GM12878 (cell line): ENCODE data around the gene ENPP7. TPM values are rescaled to one million over a fixed set of nuclear protein-coding genes. Genes with fewer than 3 reads are reported as not detected.

ENCODE experiments used
- ATAC-seq: fragments of 200-7000 bp; cut with Tn5 transposase; 3 replicates; pipeline ENCODE4 v1.9.1; 2020; ENCODE audit warnings: mild to moderate bottlenecking, moderate library complexity
- BruUV-seq: library from RNA; stranded (reverse); fragments of 400-500 nt; replicated peaks from 2 replicates; lab custom pipeline; 2021; lab: Mats Ljungman, UMichigan
- CTCF ChIA-PET: fragments of 300-600 bp; sonication (Branson Sonifier 250); formaldehyde crosslinking; extraction: SDS; loops from one replicate; lab custom pipeline; 2021; ENCODE audit warnings: inconsistent platforms; lab: Yijun Ruan, JAX
- POLR2A ChIA-PET: fragments of 350-600 bp; formaldehyde crosslinking; extraction: SDS; loops from one replicate; lab custom pipeline; 2021; ENCODE audit warnings: inconsistent platforms; lab: Charles Lee
- RAD21 ChIA-PET: fragments of 300-600 bp; sonication (Branson Sonifier 250); formaldehyde crosslinking; loops from one replicate; lab custom pipeline; 2023; ENCODE audit warnings: antibody characterized with exemption; ENCODE audit not compliant: unreplicated experiment; lab: Charles Lee
- SMC1A ChIA-PET: fragments of 300-600 bp; sonication (Branson Sonifier 250); formaldehyde crosslinking; loops from one replicate; lab custom pipeline; 2023; ENCODE audit not compliant: unreplicated experiment, uncharacterized antibody; lab: Charles Lee
- DNase-seq: peaks from one replicate; pipeline ENCODE4 v3.0.0-alpha.2; 2011; ENCODE audit warnings: low read depth, low spot score
- FAIRE-seq: peaks from 3 replicates; lab custom pipeline; 2011; peaks lifted over from hg19 to GRCh38; lab: Jason Lieb, UNC
- H2AFZ ChIP-seq: 2 replicates; pipeline ENCODE4 v1.6.0; 2011; ENCODE audit warnings: low read depth, low read length, control low read depth; ENCODE audit not compliant: control insufficient read depth
- H3K27ac ChIP-seq: 2 replicates; pipeline ENCODE4 v1.5.1; 2011; ENCODE audit warnings: control low read depth; ENCODE audit not compliant: control insufficient read depth, insufficient read depth
- H3K27me3 ChIP-seq, 2 experiments: replicated peaks in 1 of 2; 2 replicates each; pipeline versions ENCODE4 v1.6.0 to v1.6.1; 2011; ENCODE audit warnings: low read length in 1 of 2; ENCODE audit not compliant: control insufficient read depth in 2 of 2, insufficient read depth in 2 of 2
- H3K36me3 ChIP-seq, 2 experiments: 2 replicates each; pipeline ENCODE4 v1.5.1; 2011; ENCODE audit warnings: low read length in 1 of 2; ENCODE audit not compliant: control insufficient read depth in 2 of 2, insufficient read depth in 2 of 2
- H3K4me1 ChIP-seq: 2 replicates; pipeline ENCODE4 v1.6.1; 2011; ENCODE audit warnings: mild to moderate bottlenecking, low read length, moderate library complexity, mixed read lengths; ENCODE audit not compliant: control insufficient read depth, insufficient read depth
- H3K4me2 ChIP-seq: 2 replicates; pipeline ENCODE4 v1.6.0; 2011; ENCODE audit warnings: control low read depth; ENCODE audit not compliant: control insufficient read depth, insufficient read depth
- H3K4me3 ChIP-seq: fragments of 200-600 bp; sonication (generic); 2 replicates; pipeline ENCODE4 v1.5.1; 2016
- H3K79me2 ChIP-seq: 2 replicates; pipeline ENCODE4 v1.6.0; 2011; ENCODE audit warnings: low read length; ENCODE audit not compliant: control insufficient read depth, insufficient read depth
- H3K9ac ChIP-seq: 2 replicates; pipeline ENCODE4 v1.8.0; 2011; ENCODE audit warnings: low read length, control low read depth, mixed read lengths; ENCODE audit not compliant: control insufficient read depth, insufficient read depth
- H3K9me3 ChIP-seq: replicated peaks from 3 replicates; pipeline ENCODE4 v1.5.1; 2011; ENCODE audit warnings: mild to moderate bottlenecking, low read length; ENCODE audit not compliant: control insufficient read depth, insufficient read depth
- H4K20me1 ChIP-seq: 2 replicates; pipeline ENCODE4 v1.6.0; 2011; ENCODE audit not compliant: control insufficient read depth, insufficient read depth
- ATF2 ChIP-seq: IDR thresholded peaks from 2 replicates; pipeline ENCODE4 v1.6.1; 2012; ENCODE audit warnings: low read length, inconsistent platforms
- BACH1 ChIP-seq: fragments of 450-650 bp; IDR thresholded peaks from 2 replicates; pipeline ENCODE4 v1.6.1; 2017; ENCODE audit warnings: mild to moderate bottlenecking, borderline replicate concordance
- FOXM1 ChIP-seq: IDR thresholded peaks from 2 replicates; pipeline ENCODE4 v1.6.1; 2012; ENCODE audit warnings: low read depth, mild to moderate bottlenecking, inconsistent platforms, low read length, moderate library complexity
- JUNB ChIP-seq: IDR thresholded peaks from 2 replicates; pipeline ENCODE4 v1.6.1; 2016; ENCODE audit warnings: antibody characterized with exemption, mild to moderate bottlenecking
- MEF2A ChIP-seq: IDR thresholded peaks from 2 replicates; pipeline ENCODE4 v1.6.1; 2011; ENCODE audit warnings: low read depth, mild to moderate bottlenecking, low read length, moderate library complexity; ENCODE audit not compliant: insufficient read depth
- NFIC ChIP-seq: IDR thresholded peaks from 2 replicates; pipeline ENCODE4 v1.6.1; 2012; ENCODE audit warnings: low read depth, mild to moderate bottlenecking, inconsistent platforms, low read length, moderate library complexity
- SUZ12 ChIP-seq: fragments of 200-600 bp; sonication (generic); IDR thresholded peaks from one replicate; pipeline ENCODE4 v1.6.1; 2018; ENCODE audit warnings: antibody characterized with exemption, mild to moderate bottlenecking; ENCODE audit not compliant: unreplicated experiment
- TCF12 ChIP-seq: IDR thresholded peaks from 2 replicates; pipeline ENCODE4 v1.6.1; 2011; ENCODE audit warnings: low read depth, mild to moderate bottlenecking, low read length
- ZNF207 ChIP-seq: fragments of 450-650 bp; IDR thresholded peaks from 2 replicates; pipeline ENCODE4 v1.6.1; 2014; ENCODE audit warnings: antibody characterized with exemption, mild to moderate bottlenecking, borderline replicate concordance
- WGBS: methylation state at CpG from one replicate; pipeline ENCODE4 v1.1.6; 2016; ENCODE audit warnings: low lambda C conversion rate; ENCODE audit not compliant: insufficient replicate concordance, insufficient coverage; ENCODE audit errors: missing lambda C conversion rate; 5-methylcytosine and 5-hydroxymethylcytosine counted together
- in situ Hi-C: fragments of 300-500 bp; cut with MboI; formaldehyde crosslinking; loops from 9 replicates; pipeline ENCODE4 v1.14.3; 2018; ENCODE audit warnings: mixed read lengths
- intact Hi-C: fragments of 100-400 bp; cut with micrococcal nuclease; formaldehyde crosslinking; loops from one replicate; pipeline ENCODE4 v1.14.2; 2022; ENCODE audit not compliant: unreplicated experiment
- polyA plus RNA-seq, 11 experiments: library from polyadenylated mRNA; depleted of rRNA in 4 of 11; unstranded in 6 of 11; stranded (reverse) in 5 of 11; fragments of >200 nt; fragmentation: Nextera tagmentation in 4 of 11; fragmentation: Illumina TruSeq in 1 of 11; extraction: Ambion mirVana in 4 of 11; extraction: Trizol in 1 of 11; gene quantifications; 1 replicate in 1 of 11; 2 replicates in 10 of 11; pipeline versions ENCODE4 v1.2.1 to v1.2.3, GENCODE V29; 2011 to 2016; ENCODE audit warnings: inconsistent platforms in 2 of 11, missing spikeins in 2 of 11, low read depth in 1 of 11
- total RNA-seq, 4 experiments: library from RNA; depleted of rRNA in 3 of 4; stranded (reverse); fragments of >200 nt in 3 of 4; fragmentation: Illumina TruSeq in 1 of 4; extraction: Trizol in 1 of 4; gene quantifications; 2 replicates each; pipeline versions ENCODE4 v1.2.1 to v1.2.3, GENCODE V29; 2013 to 2021
- TF ChIP-seq, protein P1 (sequence below): fragments of 450-650 bp; formaldehyde crosslinking; IDR thresholded peaks from 2 replicates; pipeline ENCODE4 v1.5.0; 2022; ENCODE audit warnings: mild to moderate bottlenecking, missing genetic modification characterization

The ENPP7 gene
- total and polyA plus RNA-seq, 10 of the 15 experiments (the other 5 are each of a cell fraction or from before 2014, with no cell fraction given), result 0.04 to 0.41 (median 0.18) TPM; not detected in 1

DNA sequence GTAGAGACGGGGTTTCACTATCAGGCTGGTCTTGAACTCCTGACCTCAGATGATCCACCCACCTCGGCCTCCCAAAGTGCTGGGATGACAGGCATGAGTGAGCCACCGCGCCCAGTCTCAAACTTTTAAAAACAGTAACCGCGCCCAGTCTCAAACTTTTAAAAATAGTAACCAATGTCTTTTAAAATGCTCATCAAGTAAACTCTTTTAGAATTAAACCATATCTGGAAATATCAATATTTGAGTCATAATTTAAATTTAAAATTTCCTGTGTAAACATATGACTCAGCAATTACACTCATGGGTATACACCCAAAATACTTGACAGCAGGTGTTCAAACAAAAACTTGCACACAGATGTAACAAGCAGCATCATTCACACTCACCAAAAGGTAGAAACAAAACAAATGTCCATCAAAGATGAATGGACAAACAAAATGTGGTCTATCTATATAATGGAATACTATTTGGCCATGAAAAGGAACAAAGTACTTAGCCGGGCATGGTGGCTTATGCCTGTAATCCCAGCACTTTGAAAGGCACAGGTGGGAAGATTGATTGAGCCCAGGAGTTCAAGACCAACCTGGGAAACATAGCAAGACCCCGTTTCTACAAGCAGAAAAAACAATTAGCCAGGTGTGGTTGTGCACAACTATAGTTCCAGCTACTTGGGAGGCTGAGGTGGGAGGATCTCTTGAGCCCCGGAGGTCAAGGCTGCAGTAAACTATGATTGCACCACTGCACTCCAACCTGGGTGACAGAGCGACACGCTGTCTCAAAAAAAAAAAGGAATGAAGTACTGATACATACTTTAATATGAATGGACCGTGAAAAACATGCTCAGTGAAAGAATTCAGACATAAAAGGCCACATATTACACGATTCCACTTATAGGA lies 20.2 kb downstream of the ENPP7 start:
- Histone ChIP-seq H3K9me3 (no peaks in the 10 kb centered on the region), H3K79me2 (no peaks in the 10 kb centered on the region), H3K4me3 (no peak overlapping the region), H3K4me1 (peaks cover 8% of the 10 kb centered on the region), H3K9ac (no peak overlapping the region), H2AFZ (no peak overlapping the region), H3K36me3 (no peaks in the 10 kb centered on the region), H3K27ac (no peak overlapping the region), H3K27me3 (peaks cover 0 to 4% of the 10 kb centered on the region in 2 experiments; a peak in 2 of 4 replicates), H3K4me2 (no peak overlapping the region), H4K20me1 (no peaks in the 10 kb centered on the region)
- intact Hi-C loops, result no loop called here
- ChIA-PET RAD21 (no interaction called here), SMC1A (no interaction called here), CTCF (interaction anchor here (1.0 to 1.4 kb wide), 2 partner anchors 9 to 221 kb away, joined by 3 to 4 read pairs; no protein-coding TSS in a partner anchor), POLR2A (no interaction called here)
- in situ Hi-C loops, result no loop called here
- no TSS peak for BruUV-seq
- ATAC-seq (no peak; the same call in 2 of the 3 replicates), FAIRE-seq (no peak), DNase-seq (no peak)
- TF ChIP-seq NFIC (peak; percentile 55), BACH1 (peak; percentile 79; the same call in 1 of the 2 replicates), SUZ12 (no peak), TCF12 (0 out of 2 replicates have a peak, but pooled peaks have one; percentile 39), ATF2 (peak; percentile 54), FOXM1 (0 out of 2 replicates have a peak, but pooled peaks have one; percentile 37), MEF2A (peak; percentile 55; the same call in 1 of the 2 replicates), ZNF207 (no peak), JUNB (peak; percentile 74)
- TF ChIP-seq, protein P1, sequence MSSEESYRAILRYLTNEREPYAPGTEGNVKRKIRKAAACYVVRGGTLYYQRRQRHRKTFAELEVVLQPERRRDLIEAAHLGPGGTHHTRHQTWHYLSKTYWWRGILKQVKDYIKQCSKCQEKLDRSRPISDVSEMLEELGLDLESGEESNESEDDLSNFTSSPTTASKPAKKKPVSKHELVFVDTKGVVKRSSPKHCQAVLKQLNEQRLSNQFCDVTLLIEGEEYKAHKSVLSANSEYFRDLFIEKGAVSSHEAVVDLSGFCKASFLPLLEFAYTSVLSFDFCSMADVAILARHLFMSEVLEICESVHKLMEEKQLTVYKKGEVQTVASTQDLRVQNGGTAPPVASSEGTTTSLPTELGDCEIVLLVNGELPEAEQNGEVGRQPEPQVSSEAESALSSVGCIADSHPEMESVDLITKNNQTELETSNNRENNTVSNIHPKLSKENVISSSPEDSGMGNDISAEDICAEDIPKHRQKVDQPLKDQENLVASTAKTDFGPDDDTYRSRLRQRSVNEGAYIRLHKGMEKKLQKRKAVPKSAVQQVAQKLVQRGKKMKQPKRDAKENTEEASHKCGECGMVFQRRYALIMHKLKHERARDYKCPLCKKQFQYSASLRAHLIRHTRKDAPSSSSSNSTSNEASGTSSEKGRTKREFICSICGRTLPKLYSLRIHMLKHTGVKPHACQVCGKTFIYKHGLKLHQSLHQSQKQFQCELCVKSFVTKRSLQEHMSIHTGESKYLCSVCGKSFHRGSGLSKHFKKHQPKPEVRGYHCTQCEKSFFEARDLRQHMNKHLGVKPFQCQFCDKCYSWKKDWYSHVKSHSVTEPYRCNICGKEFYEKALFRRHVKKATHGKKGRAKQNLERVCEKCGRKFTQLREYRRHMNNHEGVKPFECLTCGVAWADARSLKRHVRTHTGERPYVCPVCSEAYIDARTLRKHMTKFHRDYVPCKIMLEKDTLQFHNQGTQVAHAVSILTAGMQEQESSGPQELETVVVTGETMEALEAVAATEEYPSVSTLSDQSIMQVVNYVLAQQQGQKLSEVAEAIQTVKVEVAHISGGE, result no peak
- WGBS, result 36% methylated on average over 13 of the region's 13 CpGs
